ENCODE data around the gene IL10RB. TPM values are rescaled to one million over a fixed set of nuclear protein-coding genes. Genes with fewer than 3 reads are reported as not detected.

IL10RB gene
- total and polyA plus RNA-seq, 2 experiments from 2014 or later = 7.5 to 16.1 TPM

GRCh38 chr21:33299181-33299752 lies 33.1 kb downstream of the IL10RB start:
- Histone ChIP-seq H3K27ac (no peak overlapping the region), H3K36me3 (no peaks in the 10 kb centered on the region), H3K4me3 (no peak overlapping the region), H3K4me1 (ENCODE audit: low read depth) (no peaks in the 10 kb centered on the region), H3K9me3 (ENCODE audit: low read depth) (no peaks in the 10 kb centered on the region), H3K27me3 (no peaks in the 10 kb centered on the region)
- TF ChIP-seq, protein P1, sequence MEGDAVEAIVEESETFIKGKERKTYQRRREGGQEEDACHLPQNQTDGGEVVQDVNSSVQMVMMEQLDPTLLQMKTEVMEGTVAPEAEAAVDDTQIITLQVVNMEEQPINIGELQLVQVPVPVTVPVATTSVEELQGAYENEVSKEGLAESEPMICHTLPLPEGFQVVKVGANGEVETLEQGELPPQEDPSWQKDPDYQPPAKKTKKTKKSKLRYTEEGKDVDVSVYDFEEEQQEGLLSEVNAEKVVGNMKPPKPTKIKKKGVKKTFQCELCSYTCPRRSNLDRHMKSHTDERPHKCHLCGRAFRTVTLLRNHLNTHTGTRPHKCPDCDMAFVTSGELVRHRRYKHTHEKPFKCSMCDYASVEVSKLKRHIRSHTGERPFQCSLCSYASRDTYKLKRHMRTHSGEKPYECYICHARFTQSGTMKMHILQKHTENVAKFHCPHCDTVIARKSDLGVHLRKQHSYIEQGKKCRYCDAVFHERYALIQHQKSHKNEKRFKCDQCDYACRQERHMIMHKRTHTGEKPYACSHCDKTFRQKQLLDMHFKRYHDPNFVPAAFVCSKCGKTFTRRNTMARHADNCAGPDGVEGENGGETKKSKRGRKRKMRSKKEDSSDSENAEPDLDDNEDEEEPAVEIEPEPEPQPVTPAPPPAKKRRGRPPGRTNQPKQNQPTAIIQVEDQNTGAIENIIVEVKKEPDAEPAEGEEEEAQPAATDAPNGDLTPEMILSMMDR (IDR thresholded peaks at IDR 0.05; ENCODE audit: low read depth, low read length) = no peak
- DNase-seq (ENCODE audit: low read depth in 1 of 2, low spot score in 1 of 2) = no peak

- H3K36me3 ChIP-seq = no peaks in the 10 kb centered on the region
- no peak overlapping the region for H3K4me3 ChIP-seq
- H3K27ac ChIP-seq = no peak overlapping the region
- H3K27me3 ChIP-seq = no peaks in the 10 kb centered on the region
- no peaks in the 10 kb centered on the region for H3K4me1 ChIP-seq (ENCODE audit: low read depth)
- no peaks in the 10 kb centered on the region for H3K9me3 ChIP-seq (ENCODE audit: low read depth)
- TF ChIP-seq, protein P1 (IDR thresholded peaks at IDR 0.05; ENCODE audit: low read depth, low read length) = no peak
- peak in 1 of 2 donors; percentile 11 for DNase-seq (ENCODE audit: low read depth in 1 of 2, low spot score in 1 of 2)
These were observed 34.8 kb downstream of the IL10RB start for GRCh38 chr21:33300701-33301631.

DNA sequence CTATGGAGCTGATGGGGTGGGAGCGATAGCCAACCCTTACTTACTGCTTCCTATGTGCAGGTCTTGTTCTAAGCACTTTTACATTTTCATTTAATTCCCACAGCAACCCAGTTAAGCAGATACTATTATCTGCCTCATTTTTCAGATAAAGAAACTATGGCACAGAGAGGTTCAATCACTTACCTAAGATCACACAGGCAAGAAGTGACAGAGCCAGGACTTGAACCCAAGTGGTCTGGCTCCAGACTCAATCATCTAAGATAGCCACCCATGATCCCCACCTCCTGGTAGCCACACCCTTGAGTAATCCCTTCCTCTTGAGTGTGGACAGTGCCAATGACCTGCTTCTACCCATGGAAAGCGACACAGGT lies 35.5 kb downstream of the IL10RB start:
- no peak overlapping the region for H3K27ac ChIP-seq

DNA sequence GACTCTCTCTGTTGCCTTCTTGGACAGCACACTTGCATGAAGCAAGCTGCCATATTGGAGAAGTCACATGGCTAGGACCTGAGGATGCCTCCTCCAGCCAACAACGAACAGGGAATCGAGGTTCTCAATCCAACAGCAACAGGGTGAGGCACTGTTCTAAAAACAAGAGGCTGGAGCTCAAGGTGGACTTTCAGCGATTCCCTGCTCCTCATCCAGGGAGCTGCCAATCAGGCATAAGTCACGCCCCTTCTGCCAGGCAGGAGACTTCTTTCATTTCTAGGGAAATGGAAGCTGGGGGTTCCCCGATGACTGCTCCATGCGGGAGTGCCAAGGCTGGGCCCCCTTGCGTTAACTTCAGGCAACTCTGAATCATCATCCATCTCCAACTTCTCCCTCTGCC lies 35.9 kb downstream of the IL10RB start:
- no peak overlapping the region for H3K27ac ChIP-seq
- H3K36me3 ChIP-seq = no peaks in the 10 kb centered on the region
- DNase-seq (ENCODE audit: low read depth in 1 of 2, low spot score in 1 of 2) = no peak
- H3K4me1 ChIP-seq (ENCODE audit: low read depth) = no peaks in the 10 kb centered on the region
- TF ChIP-seq, protein P1 (IDR thresholded peaks at IDR 0.05; ENCODE audit: low read depth, low read length) = no peak
- no peak overlapping the region for H3K4me3 ChIP-seq
- no peaks in the 10 kb centered on the region for H3K27me3 ChIP-seq
- no peaks in the 10 kb centered on the region for H3K9me3 ChIP-seq (ENCODE audit: low read depth)

More for the DNA sequence above, 35.5 kb downstream of the IL10RB start:
- Histone ChIP-seq H3K36me3 (no peaks in the 10 kb centered on the region), H3K4me1 (ENCODE audit: low read depth) (no peaks in the 10 kb centered on the region), H3K27me3 (no peaks in the 10 kb centered on the region), H3K9me3 (ENCODE audit: low read depth) (no peaks in the 10 kb centered on the region), H3K4me3 (no peak overlapping the region)
- TF ChIP-seq, protein P1 (IDR thresholded peaks at IDR 0.05; ENCODE audit: low read depth, low read length) = no peak
- no peak for DNase-seq (ENCODE audit: low read depth in 1 of 2, low spot score in 1 of 2)

DNA sequence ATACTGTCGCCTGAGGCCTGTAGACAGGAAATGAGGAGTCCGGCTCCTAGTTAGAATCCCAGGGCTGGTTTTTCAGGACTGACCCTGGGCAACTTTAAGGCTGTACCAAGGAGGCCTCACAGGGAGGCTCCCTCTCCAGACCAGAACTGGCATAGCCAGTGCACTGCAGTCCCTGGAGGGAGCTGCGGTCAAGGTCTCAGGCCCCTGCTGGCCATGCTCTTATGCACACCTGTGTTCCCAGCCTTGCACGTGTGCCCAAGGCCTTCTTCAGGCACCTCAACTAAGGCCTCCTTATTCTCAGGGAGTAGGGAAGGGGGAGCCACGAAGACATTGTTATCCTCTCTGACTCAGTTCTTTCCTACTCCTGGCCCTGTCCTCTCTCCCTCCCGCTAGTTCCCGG lies 36.6 kb downstream of the IL10RB start:
- no peak overlapping the region for H3K4me3 ChIP-seq
- no peaks in the 10 kb centered on the region for H3K27me3 ChIP-seq
- H3K36me3 ChIP-seq = no peaks in the 10 kb centered on the region
- no peaks in the 10 kb centered on the region for H3K4me1 ChIP-seq (ENCODE audit: low read depth)
- DNase-seq (ENCODE audit: low read depth in 1 of 2, low spot score in 1 of 2) = no peak
- H3K27ac ChIP-seq = no peak overlapping the region
- TF ChIP-seq, protein P1 (IDR thresholded peaks at IDR 0.05; ENCODE audit: low read depth, low read length) = no peak
- H3K9me3 ChIP-seq (ENCODE audit: low read depth) = no peaks in the 10 kb centered on the region
